H1 (cell line): ENCODE measurements around the gene MDFI. TPM values are rescaled to one million over a fixed set of nuclear protein-coding genes. Genes with fewer than 3 reads are reported as not detected.
A peak's percentile ranks its signal among the peaks of the same experiment; 100 is the strongest.

ENCODE experiments used
- CTCF ChIA-PET: fragments of 300-600 bp; sonication (Branson Sonifier 250); formaldehyde crosslinking; loops from one replicate; lab custom pipeline; 2021; ENCODE audit not compliant: partially characterized antibody; lab: Charles Lee
- POLR2A ChIA-PET: fragments of 300-600 bp; sonication (Branson Sonifier 250); formaldehyde crosslinking; loops from one replicate; lab custom pipeline; 2021; ENCODE audit warnings: inconsistent platforms; ENCODE audit not compliant: partially characterized antibody; lab: Charles Lee
- DNase-seq, 2 experiments: peaks; one replicate each; pipeline versions ENCODE4 v3.0.0 to v3.0.0-alpha.2; 2010 to 2022; ENCODE audit warnings: low spot score in 2 of 2, low read depth in 1 of 2, mixed read lengths in 1 of 2
- FAIRE-seq: peaks from 2 replicates; lab custom pipeline; 2011; peaks lifted over from hg19 to GRCh38; lab: Jason Lieb, UNC
- H2AFZ ChIP-seq: 2 replicates; pipeline ENCODE4 v1.8.1; 2012; ENCODE audit warnings: low read length, inconsistent platforms
- H2AK5ac ChIP-seq: 2 replicates; pipeline ENCODE4 v1.6.1; 2013; ENCODE audit warnings: low read depth, low read length
- H2BK120ac ChIP-seq: replicated peaks from 2 replicates; pipeline ENCODE3; 2013; ENCODE audit warnings: low read depth, low read length, inconsistent platforms
- H2BK12ac ChIP-seq: 2 replicates; pipeline ENCODE4 v1.6.1; 2013; ENCODE audit warnings: low read depth, low read length
- H2BK15ac ChIP-seq: 2 replicates; pipeline ENCODE4 v1.6.1; 2013; ENCODE audit warnings: low read length
- H2BK20ac ChIP-seq: 2 replicates; pipeline ENCODE4 v1.6.1; 2013; ENCODE audit warnings: low read length
- H2BK5ac ChIP-seq: 2 replicates; pipeline ENCODE4 v1.6.1; 2013; ENCODE audit warnings: low read depth, low read length
- H3K14ac ChIP-seq: 2 replicates; pipeline ENCODE4 v1.6.1; 2013; ENCODE audit warnings: inconsistent platforms; ENCODE audit not compliant: insufficient read length
- H3K18ac ChIP-seq: 2 replicates; pipeline ENCODE4 v1.6.1; 2013; ENCODE audit warnings: low read length; ENCODE audit errors: extremely low read depth
- H3K23ac ChIP-seq: 2 replicates; pipeline ENCODE4 v1.6.1; 2013; ENCODE audit warnings: inconsistent platforms; ENCODE audit not compliant: insufficient read length
- H3K23me2 ChIP-seq: 2 replicates; pipeline ENCODE4 v1.6.1; 2013; ENCODE audit warnings: low read depth, low read length
- H3K27ac ChIP-seq: 2 replicates; pipeline ENCODE4 v1.6.1; 2011; ENCODE audit warnings: low read depth, low read length, inconsistent platforms
- H3K27me3 ChIP-seq, 4 experiments: replicated peaks in 1 of 4; 1 replicate in 1 of 4; 2 replicates in 3 of 4; pipeline versions ENCODE4 v1.6.1 to v1.8.1; 2011 to 2013; ENCODE audit warnings: low read length in 3 of 4, mild to moderate bottlenecking in 3 of 4, inconsistent platforms in 2 of 4, mixed read lengths in 2 of 4, moderate library complexity in 1 of 4; ENCODE audit not compliant: control insufficient read depth in 3 of 4, insufficient read depth in 3 of 4; ENCODE audit errors: extremely low read depth in 1 of 4
- H3K36me3 ChIP-seq, 4 experiments: 2 replicates each; pipeline versions ENCODE4 v1.6.1 to v1.8.1; 2011 to 2013; ENCODE audit warnings: mild to moderate bottlenecking in 4 of 4, low read length in 3 of 4, moderate library complexity in 2 of 4, control low read depth in 1 of 4, inconsistent platforms in 1 of 4; ENCODE audit not compliant: insufficient read depth in 4 of 4, control insufficient read depth in 2 of 4
- H3K4ac ChIP-seq: replicated peaks from 2 replicates; pipeline ENCODE3; 2013; ENCODE audit warnings: low read length, low read depth, mixed read lengths, inconsistent platforms; ENCODE audit not compliant: insufficient read length
- H3K4me1 ChIP-seq, 4 experiments: replicated peaks in 1 of 4; 1 replicate in 1 of 4; 2 replicates in 3 of 4; pipeline versions ENCODE4 v1.6.1 to v1.8.1; 2011 to 2013; ENCODE audit warnings: low read length in 3 of 4, inconsistent platforms in 2 of 4, mixed read lengths in 1 of 4; ENCODE audit not compliant: insufficient read depth in 4 of 4, control insufficient read depth in 3 of 4
- H3K4me2 ChIP-seq, 2 experiments: 2 replicates each; pipeline versions ENCODE4 v1.6.1 to v1.8.1; 2011 to 2013; ENCODE audit warnings: low read depth in 2 of 2, low read length in 2 of 2, control low read depth in 1 of 2, inconsistent platforms in 1 of 2, mild to moderate bottlenecking in 1 of 2; ENCODE audit not compliant: insufficient read depth in 1 of 2
- H3K4me3 ChIP-seq, 4 experiments: fragments of 200-600, 300-600 bp in 1 of 4; sonication (generic), shearing (Covaris generic), sonication (Bioruptor Twin) in 1 of 4; 2 replicates each; pipeline versions ENCODE4 v1.5.1 to v1.8.1; 2011 to 2016; ENCODE audit warnings: low read length in 4 of 4, low read depth in 3 of 4, control low read depth in 2 of 4, inconsistent platforms in 2 of 4, mild to moderate bottlenecking in 2 of 4, mixed read lengths in 1 of 4, moderate library complexity in 1 of 4; ENCODE audit not compliant: insufficient read depth in 2 of 4; ENCODE audit errors: extremely low read depth in 1 of 4
- H3K56ac ChIP-seq: replicated peaks from 2 replicates; pipeline ENCODE3; 2013; ENCODE audit warnings: low read depth, mild to moderate bottlenecking, mixed read lengths, low read length, inconsistent platforms; ENCODE audit not compliant: insufficient read length
- H3K79me1 ChIP-seq: 2 replicates; pipeline ENCODE4 v1.6.1; 2013; ENCODE audit warnings: low read depth, low read length, control low read depth
- H3K79me2 ChIP-seq, 2 experiments: 2 replicates each; pipeline versions ENCODE4 v1.6.1 to v1.8.1; 2012 to 2013; ENCODE audit warnings: low read length in 2 of 2, mild to moderate bottlenecking in 2 of 2, inconsistent platforms in 1 of 2; ENCODE audit not compliant: insufficient read depth in 2 of 2, control insufficient read depth in 1 of 2
- H3K9ac ChIP-seq, 4 experiments: replicated peaks in 1 of 4; 1 replicate in 1 of 4; 2 replicates in 3 of 4; pipeline versions ENCODE4 v1.6.1 to v1.8.1; 2011 to 2013; ENCODE audit warnings: low read depth in 3 of 4, low read length in 3 of 4, control low read depth in 2 of 4, mild to moderate bottlenecking in 2 of 4, moderate library complexity in 2 of 4, inconsistent platforms in 1 of 4; ENCODE audit errors: extremely low read depth in 1 of 4
- H3K9me3 ChIP-seq, 2 experiments: 2 replicates each; pipeline versions ENCODE4 v1.6.1 to v1.8.1; 2012 to 2013; ENCODE audit warnings: mild to moderate bottlenecking in 2 of 2, moderate library complexity in 2 of 2, control low read depth in 1 of 2, inconsistent platforms in 1 of 2, low read depth in 1 of 2, low read length in 1 of 2, mixed read lengths in 1 of 2; ENCODE audit not compliant: insufficient read depth in 2 of 2
- H4K20me1 ChIP-seq, 2 experiments: replicated peaks in 1 of 2; 2 replicates each; pipeline versions ENCODE3 to v1.8.1; 2011 to 2013; ENCODE audit warnings: inconsistent platforms in 2 of 2, low read length in 2 of 2, mild to moderate bottlenecking in 1 of 2; ENCODE audit not compliant: insufficient read depth in 2 of 2, control insufficient read depth in 1 of 2
- H4K5ac ChIP-seq: 2 replicates; pipeline ENCODE4 v1.6.1; 2013; ENCODE audit warnings: low read length, low read depth, mixed read lengths, inconsistent platforms; ENCODE audit not compliant: insufficient read length
- H4K8ac ChIP-seq: 2 replicates; pipeline ENCODE4 v1.8.0; 2013; ENCODE audit warnings: mild to moderate bottlenecking, moderate library complexity, low read length, inconsistent platforms; ENCODE audit not compliant: insufficient read depth; ENCODE audit errors: extremely low read depth
- H4K91ac ChIP-seq: replicated peaks from 2 replicates; pipeline ENCODE3; 2013; ENCODE audit warnings: low read length, mixed read lengths, inconsistent platforms; ENCODE audit not compliant: insufficient read length
- HDAC2 ChIP-seq, 2 experiments: fragments of 300-600 bp in 1 of 2; sonication (generic) in 1 of 2; IDR thresholded peaks; 2 replicates each; pipeline ENCODE4 v1.6.1; 2011 to 2012; ENCODE audit warnings: low read depth in 2 of 2, low read length in 2 of 2, mild to moderate bottlenecking in 2 of 2, moderate library complexity in 2 of 2, borderline replicate concordance in 1 of 2, inconsistent platforms in 1 of 2
- RBBP5 ChIP-seq: IDR thresholded peaks from 2 replicates; pipeline ENCODE4 v1.7.1; 2012; ENCODE audit warnings: low read depth, mild to moderate bottlenecking, inconsistent platforms, low read length, moderate library complexity, borderline replicate concordance
- RXRA ChIP-seq: IDR thresholded peaks from 2 replicates; pipeline ENCODE4 v1.6.1; 2011; ENCODE audit warnings: low read depth, mild to moderate bottlenecking, low read length, moderate library complexity; ENCODE audit not compliant: insufficient read depth
- TBP ChIP-seq: IDR thresholded peaks from 2 replicates; pipeline ENCODE4 v1.6.1; 2011; ENCODE audit warnings: low read depth, low read length, improper control_type of control experiment
- TCF12 ChIP-seq: IDR thresholded peaks from 2 replicates; pipeline ENCODE4 v1.6.1; 2011; ENCODE audit warnings: low read depth, mild to moderate bottlenecking, low read length
- WGBS, 2 experiments: shearing (Covaris generic) in 1 of 2; methylation state at CpG; one replicate each; pipeline versions ENCODE4 v1.1.6 to v1.1.7; 2013 to 2015; ENCODE audit warnings: low lambda C conversion rate in 2 of 2, mixed read lengths in 2 of 2, inconsistent platforms in 1 of 2, low coverage in 1 of 2, missing lambda C conversion rate in 1 of 2; ENCODE audit not compliant: insufficient replicate concordance in 2 of 2, insufficient coverage in 1 of 2, insufficient read length in 1 of 2; ENCODE audit errors: extremely low coverage in 1 of 2, missing lambda C conversion rate in 1 of 2; 5-methylcytosine and 5-hydroxymethylcytosine counted together
- polyA plus RNA-seq, 7 experiments: library from polyadenylated mRNA; depleted of rRNA in 3 of 7; stranded (reverse) in 5 of 7; unstranded in 2 of 7; fragments of >200 nt in 5 of 7; fragments of 200-250 nt in 2 of 7; gene quantifications; 1 replicate in 5 of 7; 2 replicates in 1 of 7; 4 replicates in 1 of 7; pipeline versions ENCODE4 v1.2.1 to v1.2.3, GENCODE V29; 2011 to 2013; ENCODE audit warnings: missing spikeins in 2 of 7, mixed read lengths in 2 of 7
- total RNA-seq: library from RNA; stranded (reverse); fragmentation: NEBNext Ultra II Directional; extraction: Animal tissue kit (Norgen Biotek cat#: 25700); gene quantifications from 2 replicates; pipeline ENCODE4 v1.2.1, GENCODE V29; 2021

MDFI gene
- total and polyA plus RNA-seq, 2 of the 8 experiments (the other 6 are each of a cell fraction or from before 2014, with no cell fraction given) = 41.0 to 65.6 TPM

DNA sequence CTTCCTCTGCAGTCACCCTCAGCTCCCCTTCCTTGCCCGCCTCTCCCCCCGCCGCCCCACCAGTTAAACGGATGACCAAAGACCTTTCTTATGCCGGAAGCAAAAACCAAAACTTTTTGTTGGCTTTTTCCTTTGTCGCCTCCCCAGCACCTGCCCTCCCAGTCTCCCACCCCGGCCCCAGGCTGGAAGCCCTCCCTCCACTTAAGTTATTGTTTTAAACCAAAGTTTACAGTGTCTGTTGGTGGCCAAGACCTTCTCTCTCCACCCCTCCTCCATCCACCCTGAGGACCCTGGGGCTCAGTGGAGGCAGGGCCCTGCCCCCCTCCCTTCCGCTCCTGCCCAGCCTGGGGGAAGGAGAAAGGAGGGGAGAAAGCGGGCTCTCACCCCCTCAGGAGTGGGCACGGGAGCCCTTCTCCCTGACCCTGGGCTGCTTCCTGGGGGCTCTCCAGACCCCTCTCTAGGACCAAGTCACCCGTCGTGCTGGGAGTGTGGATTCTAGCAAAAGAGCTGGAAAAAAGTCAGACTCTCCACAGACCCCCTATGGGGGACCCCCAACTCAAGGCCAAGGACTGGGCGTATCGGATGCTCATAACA lies 38.3 kb upstream of the MDFI start:
- H4K91ac ChIP-seq = peak overlapping the region; percentile 83
- H2BK15ac ChIP-seq = no peak overlapping the region
- H3K4me1 ChIP-seq = peaks cover 0 to 32% (median 17%) of the 10 kb centered on the region in 4 experiments; a peak in 6 of 7 replicates
- FAIRE-seq = no peak
- TF ChIP-seq RXRA = no peak
- no peak for TF ChIP-seq TBP
- TF ChIP-seq HDAC2 (IDR thresholded peaks at IDR 0.05; ENCODE audit: borderline replicate concordance in 1 of 2, low read depth in 2 of 2, low read length in 2 of 2) = no peak
- no peak for TF ChIP-seq RBBP5
- no peak for TF ChIP-seq TCF12
- CTCF ChIA-PET = interaction anchor here (0.6 to 27.7 kb wide), 14 partner anchors 10 to 229 kb away, joined by 3 to 361 read pairs (median 5); no protein-coding TSS in a partner anchor
- no peaks in the 10 kb centered on the region for H3K23me2 ChIP-seq
- no peak overlapping the region for H3K23ac ChIP-seq
- H4K8ac ChIP-seq = no peak overlapping the region
- no peak overlapping the region for H3K9ac ChIP-seq
- DNase-seq = no peak
- no peaks in the 10 kb centered on the region for H3K27me3 ChIP-seq
- 0 out of 4 replicates have a peak overlapping the region, but pooled peaks of 1 of the 2 experiments have one; percentile 9 for H3K4me2 ChIP-seq
- no peak overlapping the region for H3K14ac ChIP-seq
- H3K27ac ChIP-seq = no peak overlapping the region
- H3K79me1 ChIP-seq = no peaks in the 10 kb centered on the region
- H2BK20ac ChIP-seq = no peak overlapping the region
- 40% methylated on average over 1 of the region's 14 CpGs; no CpG with 5 or more reads in 1 of the 2 experiments for WGBS, 2 experiments
- H2BK5ac ChIP-seq = peak overlapping the region; percentile 52; the same call in 1 of the 2 replicates
- H2AFZ ChIP-seq = no peak overlapping the region
- H3K9me3 ChIP-seq = no peaks in the 10 kb centered on the region
- H2BK12ac ChIP-seq = no peak overlapping the region
- peaks cover 0 to 2% of the 10 kb centered on the region in 2 experiments for H4K20me1 ChIP-seq
- H3K36me3 ChIP-seq = no peaks in the 10 kb centered on the region
- H2BK120ac ChIP-seq = no peak overlapping the region
- no peak overlapping the region for H3K4ac ChIP-seq
- H3K4me3 ChIP-seq = peak overlapping the region in 1 of 4 experiments; percentile 23; a peak in 1 of 8 replicates
- no peak overlapping the region for H4K5ac ChIP-seq
- H2AK5ac ChIP-seq = no peak overlapping the region
- no peak overlapping the region for H3K18ac ChIP-seq
- no peaks in the 10 kb centered on the region for H3K79me2 ChIP-seq
- no peak overlapping the region for H3K56ac ChIP-seq
- POLR2A ChIA-PET = interaction anchor here (0.6 to 1.6 kb wide), 7 partner anchors 12 to 171 kb away, joined by 3 to 6 read pairs (median 4); no protein-coding TSS in a partner anchor
